ENCODE results near the gene STARD4. TPM values are rescaled to one million over a fixed set of nuclear protein-coding genes. Genes with fewer than 3 reads are reported as not detected.

Gene STARD4
- polyA plus RNA-seq, 1 of the 3 experiments (the other 2 are of a cell fraction): 10.0 TPM

- DNase-seq: peak; percentile 11
- CTCF ChIA-PET: interaction anchor here (1.0 to 4.0 kb wide), 5 partner anchors 19 to 217 kb away, joined by 3 to 20 read pairs (median 5); no protein-coding TSS in a partner anchor
- TF ChIP-seq MEF2A (IDR thresholded peaks at IDR 0.05; ENCODE audit: borderline replicate concordance, low read depth) (no peak), PBX3 (IDR thresholded peaks at IDR 0.05) (no peak), YY1 (IDR thresholded peaks at IDR 0.05; ENCODE audit: low read depth) (no peak), CTCF (IDR thresholded peaks at IDR 0.05) (no peak), FOXM1 (IDR thresholded peaks at IDR 0.05; ENCODE audit: low read depth) (no peak), EZH2phosphoT487 (IDR thresholded peaks at IDR 0.05; ENCODE audit: borderline replicate concordance, low read depth) (no peak), TCF12 (IDR thresholded peaks at IDR 0.05) (no peak), REST (IDR thresholded peaks at IDR 0.05; ENCODE audit: low read depth, low read length) (no peak), TEAD4 (IDR thresholded peaks at IDR 0.05; ENCODE audit: borderline replicate concordance, insufficient read depth) (no peak), RAD21 (IDR thresholded peaks at IDR 0.05; ENCODE audit: low read length) (no peak), SIN3A (IDR thresholded peaks at IDR 0.05; ENCODE audit: borderline replicate concordance, low read depth, low read length) (no peak), GABPA (IDR thresholded peaks at IDR 0.05; ENCODE audit: low read depth) (no peak), JUND (IDR thresholded peaks at IDR 0.05) (no peak), RFX5 (IDR thresholded peaks at IDR 0.05; ENCODE audit: low read length) (no peak), RCOR1 (IDR thresholded peaks at IDR 0.05; ENCODE audit: low read length) (no peak), ELF1 (IDR thresholded peaks at IDR 0.05) (no peak), USF1 (IDR thresholded peaks at IDR 0.05; ENCODE audit: borderline replicate concordance, low read depth) (no peak)
- peaks cover 13% of the 10 kb centered on the region for H3F3A ChIP-seq (replicated peaks; ENCODE audit: insufficient read depth)
- peak overlapping the region; percentile 83 for H3K4me2 ChIP-seq
- H3K79me2 ChIP-seq (ENCODE audit: insufficient read depth): peaks cover 33% of the 10 kb centered on the region
- peak overlapping the region; percentile 92 to 98 for H3K4me3 ChIP-seq (ENCODE audit: low read depth in 2 of 2, low read length in 1 of 2)
- no peaks in the 10 kb centered on the region; the same call in 1 of the 2 replicates for H4K20me1 ChIP-seq (ENCODE audit: insufficient read depth)
- H3K4me1 ChIP-seq (ENCODE audit: control insufficient read depth in 1 of 2, insufficient read depth in 2 of 2, low read depth in 1 of 2, low read length in 1 of 2): peaks cover 3 to 5% of the 10 kb centered on the region in 2 experiments; a peak in 3 of 4 replicates
- peak overlapping the region; percentile 89 for H2AFZ ChIP-seq (ENCODE audit: low read depth)
- WGBS (ENCODE audit: low lambda C conversion rate): 32% methylated on average over 6 of the region's 6 CpGs
- H3K9me3 ChIP-seq: no peaks in the 10 kb centered on the region
- H3K36me3 ChIP-seq (replicated peaks in 1 of 2; ENCODE audit: control insufficient read depth in 1 of 2, insufficient read depth in 2 of 2, low read length in 1 of 2): no peaks in the 10 kb centered on the region
- peak overlapping the region; percentile 81 to 90 for H3K27ac ChIP-seq (ENCODE audit: low read depth in 2 of 2, low read length in 1 of 2)
- no peaks in the 10 kb centered on the region for H3K27me3 ChIP-seq (ENCODE audit: insufficient read depth)
- H3K9ac ChIP-seq: peak overlapping the region; percentile 74
- POLR2A ChIA-PET: interaction anchor here (1.0 to 1.4 kb wide), 2 partner anchors 16 to 44 kb away, joined by 3 to 5 read pairs; no protein-coding TSS in a partner anchor
- H3K9me2 ChIP-seq: no peaks in the 10 kb centered on the region
Measured at GRCh38 chr5:111513131-111513520, 791 bp upstream of the STARD4 start.

Measured in SK-N-SH (cell line).